GM10266 (cell line): ENCODE measurements around the gene TCIRG1.

ENCODE experiments used
- DNase-seq: peaks from one replicate; pipeline ENCODE4 v3.0.0; 2012; ENCODE audit errors: extremely low spot score
- CTCF ChIP-seq: IDR thresholded peaks from 2 replicates; pipeline ENCODE4 v1.5.1; 2012; ENCODE audit warnings: mild to moderate bottlenecking, low read depth; ENCODE audit not compliant: control insufficient read depth, insufficient read depth; ENCODE audit errors: missing control alignments

TCIRG1 gene

GRCh38 chr11:68012843-68013610 is 25.8 kb upstream of the TCIRG1 start:
- no peak for DNase-seq

GRCh38 chr11:68013611-68014156 is 25.1 kb upstream of the TCIRG1 start:
- no peak for TF ChIP-seq CTCF
- DNase-seq, result no peak

More at GRCh38 chr11:68012843-68013610, 25.8 kb upstream of the TCIRG1 start:
- TF ChIP-seq CTCF, result no peak

- TF ChIP-seq CTCF, result no peak
- DNase-seq, result no peak
Observed at GRCh38 chr11:68014157-68014946, 24.5 kb upstream of the TCIRG1 start.

- no peak for DNase-seq
- TF ChIP-seq CTCF, result no peak
Observed at GRCh38 chr11:68014947-68015447, 23.8 kb upstream of the TCIRG1 start.

DNA sequence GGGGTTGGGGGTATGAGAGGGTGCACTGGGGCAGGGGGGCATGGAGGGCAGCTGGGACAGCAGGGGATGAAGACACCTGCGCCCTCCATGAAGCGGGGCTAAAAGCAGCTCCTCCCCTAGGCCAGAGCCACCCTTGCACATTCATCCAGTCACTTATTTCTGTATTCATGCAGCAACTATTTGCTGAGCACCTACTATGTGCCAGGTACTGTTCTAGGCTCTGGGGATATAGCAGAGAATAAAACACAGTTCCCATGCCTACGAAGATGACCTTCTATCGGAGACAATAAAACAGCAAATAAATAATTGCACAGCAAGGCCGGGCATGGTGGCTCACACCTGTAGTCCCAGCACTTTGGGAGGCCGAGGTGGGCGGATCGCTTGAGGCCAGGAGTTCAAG is 23.4 kb upstream of the TCIRG1 start:
- no peak for TF ChIP-seq CTCF

DNA sequence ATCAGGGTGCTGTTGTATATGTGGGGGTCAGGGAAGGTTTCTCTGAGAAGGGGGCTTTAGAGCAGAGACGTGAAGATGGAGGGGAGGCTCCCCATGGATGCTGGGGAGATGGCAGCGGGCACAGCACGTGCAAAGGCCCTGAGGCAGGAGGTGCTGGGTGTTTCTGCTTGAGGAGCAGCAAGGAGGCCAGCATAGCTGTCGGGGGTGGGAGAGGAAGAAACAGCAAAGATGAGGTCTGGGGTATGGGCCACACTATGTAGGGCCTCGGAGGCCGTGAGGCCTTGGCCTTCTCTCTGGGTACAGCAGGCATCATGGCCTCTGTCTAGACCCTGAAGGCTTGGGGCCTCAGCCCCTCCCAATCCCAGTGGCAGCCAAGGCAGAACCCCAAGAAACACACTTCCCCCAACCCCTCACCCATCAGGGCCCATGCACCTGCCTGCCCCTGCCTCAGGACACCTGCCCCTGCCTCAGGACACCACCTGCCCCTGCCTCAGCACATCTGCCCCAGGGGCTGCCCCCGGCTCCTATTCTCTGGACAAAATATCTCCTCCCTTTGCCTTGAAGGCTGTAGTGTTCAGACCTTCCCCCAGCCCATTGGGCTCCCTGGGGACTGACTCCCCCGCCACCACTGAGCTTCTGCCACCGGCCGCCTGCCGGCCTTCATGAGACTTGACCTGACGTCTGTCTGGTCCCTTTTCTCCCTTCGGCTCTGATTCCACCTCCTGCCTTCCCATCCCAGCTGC is 22.5 kb upstream of the TCIRG1 start:
- no peak for TF ChIP-seq CTCF
- DNase-seq, result no peak

More for the DNA sequence above, 23.4 kb upstream of the TCIRG1 start:
- DNase-seq, result no peak
